IPS-20b (cell line): ENCODE data around the gene PIP4K2C.
"Not testable (repeated sequence)": the region's sequence is repeated elsewhere in the genome, so short reads cannot be mapped to it uniquely, and the experiment has no call there.

Experiments
- H3K27ac ChIP-seq: one replicate; pipeline ENCODE4 v1.5.1; 2013; ENCODE audit warnings: low read length
- H3K27me3 ChIP-seq: 2 replicates; pipeline ENCODE4 v1.6.1; 2013; ENCODE audit warnings: mild to moderate bottlenecking, low read length, inconsistent platforms; ENCODE audit not compliant: insufficient read depth
- H3K36me3 ChIP-seq: 2 replicates; pipeline ENCODE4 v1.6.1; 2013; ENCODE audit warnings: low read depth, mild to moderate bottlenecking, inconsistent platforms, low read length, moderate library complexity; ENCODE audit not compliant: insufficient read depth
- H3K4me1 ChIP-seq: 2 replicates; pipeline ENCODE4 v1.6.1; 2013; ENCODE audit warnings: mild to moderate bottlenecking, control low read depth, inconsistent platforms, low read length, moderate library complexity; ENCODE audit not compliant: insufficient read depth
- H3K4me3 ChIP-seq: 2 replicates; pipeline ENCODE4 v1.5.1; 2013; ENCODE audit warnings: mild to moderate bottlenecking, low read length, inconsistent platforms
- H3K9ac ChIP-seq: 2 replicates; pipeline ENCODE4 v1.6.1; 2013; ENCODE audit warnings: low read depth, mild to moderate bottlenecking, inconsistent platforms, low read length, moderate library complexity
- H3K9me3 ChIP-seq: 2 replicates; pipeline ENCODE4 v1.6.1; 2013; ENCODE audit warnings: mild to moderate bottlenecking, low read depth, low read length, inconsistent platforms; ENCODE audit not compliant: insufficient read depth

PIP4K2C gene

DNA sequence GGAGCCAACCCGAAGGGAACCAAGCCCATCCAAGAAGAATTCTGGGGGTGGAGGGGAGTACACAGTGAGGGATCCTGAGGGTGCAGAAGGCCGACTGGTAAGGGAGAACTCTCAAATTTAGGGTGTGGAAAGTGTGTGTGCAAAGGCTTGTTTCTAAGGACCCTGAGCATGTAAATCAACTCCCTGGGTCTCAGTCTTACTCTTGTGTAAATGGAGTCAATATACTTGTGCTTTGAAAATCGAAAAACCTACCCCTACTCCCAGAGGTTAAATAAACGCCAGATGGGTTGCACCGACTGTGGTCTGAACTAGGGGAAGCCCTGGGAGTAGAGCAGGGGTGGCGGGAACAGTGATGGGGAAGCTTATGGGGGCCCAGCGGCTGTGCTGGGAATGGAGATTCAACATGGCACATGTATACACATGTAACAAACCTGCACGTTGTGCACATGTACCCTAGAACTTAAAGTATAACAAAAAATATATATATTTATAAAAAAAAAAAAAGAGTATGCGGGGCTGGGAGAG lies 36.0 kb downstream of the PIP4K2C start:
- no peak overlapping the region for H3K9ac ChIP-seq
- H3K36me3 ChIP-seq: no peaks in the 10 kb centered on the region
- no peak overlapping the region for H3K27ac ChIP-seq
- peaks cover 100% of the 10 kb centered on the region for H3K27me3 ChIP-seq
- H3K4me1 ChIP-seq: peaks cover 5% of the 10 kb centered on the region; the same call in 1 of the 2 replicates
- H3K9me3 ChIP-seq: no peaks in the 10 kb centered on the region
- H3K4me3 ChIP-seq: no peak overlapping the region

GRCh38 chr12:57627501-57628279 lies 36.7 kb downstream of the PIP4K2C start:
- Histone ChIP-seq H3K27me3 (peaks cover 100% of the 10 kb centered on the region), H3K9ac (no peak overlapping the region), H3K4me1 (peaks cover 5% of the 10 kb centered on the region; the same call in 1 of the 2 replicates), H3K4me3 (peak overlapping the region; percentile 49; the same call in 1 of the 2 replicates), H3K36me3 (no peaks in the 10 kb centered on the region), H3K27ac (no peak overlapping the region), H3K9me3 (no peaks in the 10 kb centered on the region)

GRCh38 chr12:57628280-57629191 lies 37.5 kb downstream of the PIP4K2C start:
- H3K27me3 ChIP-seq: peaks cover 100% of the 10 kb centered on the region

DNA sequence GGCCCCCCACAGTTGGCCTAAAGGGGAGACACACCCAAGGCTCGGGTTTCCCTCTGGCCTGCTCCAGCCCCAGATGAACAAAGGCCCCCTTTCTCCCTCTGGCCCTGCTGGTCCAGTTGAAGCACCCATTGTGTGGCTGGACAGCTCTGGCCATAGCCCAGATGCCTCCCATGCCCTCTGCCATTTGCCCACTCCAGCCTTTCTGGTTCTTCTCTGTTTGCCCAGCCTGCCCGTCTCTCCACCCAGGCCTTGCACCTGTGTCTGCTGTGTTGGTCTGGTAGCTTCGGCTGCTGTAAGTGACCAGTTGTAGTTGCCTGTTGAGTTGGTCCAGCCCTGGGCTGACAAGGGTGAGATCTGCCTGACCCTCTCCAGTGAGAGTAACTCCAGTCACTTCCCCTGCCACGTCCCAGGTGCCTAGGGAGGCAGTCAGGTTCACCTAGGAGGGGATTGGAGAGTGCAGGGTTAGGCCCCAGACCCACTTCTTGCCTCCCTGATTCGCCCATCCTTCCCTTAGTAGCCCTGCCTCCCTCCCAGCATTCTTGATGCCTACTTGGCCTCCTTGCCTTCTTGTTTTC lies 39.0 kb downstream of the PIP4K2C start:
- peaks cover 10% of the 10 kb centered on the region; the same call in 1 of the 2 replicates for H3K4me1 ChIP-seq
- H3K27ac ChIP-seq: no peak overlapping the region
- H3K27me3 ChIP-seq: peaks cover 99% of the 10 kb centered on the region
- no peaks in the 10 kb centered on the region for H3K36me3 ChIP-seq
- H3K9me3 ChIP-seq: no peaks in the 10 kb centered on the region
- no peak overlapping the region for H3K9ac ChIP-seq
- no peak overlapping the region for H3K4me3 ChIP-seq

More at GRCh38 chr12:57628280-57629191, 37.5 kb downstream of the PIP4K2C start:
- no peak overlapping the region for H3K27ac ChIP-seq
- no peak overlapping the region for H3K9ac ChIP-seq
- no peaks in the 10 kb centered on the region for H3K9me3 ChIP-seq
- H3K4me1 ChIP-seq: peaks cover 9% of the 10 kb centered on the region; the same call in 1 of the 2 replicates
- no peaks in the 10 kb centered on the region for H3K36me3 ChIP-seq
- H3K4me3 ChIP-seq: peak overlapping the region; percentile 49; the same call in 1 of the 2 replicates

GRCh38 chr12:57630891-57631433 lies 40.0 kb downstream of the PIP4K2C start:
- Histone ChIP-seq H3K36me3 (no peaks in the 10 kb centered on the region), H3K27ac (no peak overlapping the region), H3K4me3 (no peak overlapping the region), H3K4me1 (peaks cover 10% of the 10 kb centered on the region; the same call in 1 of the 2 replicates), H3K9ac (no peak overlapping the region), H3K9me3 (no peaks in the 10 kb centered on the region), H3K27me3 (peaks cover 97% of the 10 kb centered on the region)

DNA sequence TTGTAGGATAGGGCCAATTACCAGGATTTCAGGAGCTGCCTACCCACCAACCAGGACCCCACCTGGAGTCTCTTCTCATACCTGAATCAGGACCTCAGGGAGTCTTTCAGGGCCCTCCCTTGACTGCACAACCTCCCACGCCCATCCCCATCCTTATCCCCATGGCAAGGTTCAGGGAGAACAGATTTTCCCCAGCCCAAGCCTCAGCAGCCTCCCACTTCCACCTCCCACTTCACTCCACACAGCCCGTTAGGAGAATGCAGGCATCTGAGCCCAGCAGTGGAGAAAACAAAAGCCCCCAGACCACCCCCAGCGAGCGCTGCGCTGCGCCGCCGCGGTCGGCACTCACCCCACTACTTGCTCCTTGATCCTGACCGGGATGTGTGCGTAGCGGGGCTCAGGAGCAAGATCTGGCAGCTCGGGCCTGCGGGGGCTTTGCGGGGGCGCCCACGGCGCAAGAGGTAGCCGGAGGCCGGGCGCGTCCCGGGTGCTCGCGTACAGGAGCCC lies 40.6 kb downstream of the PIP4K2C start:
- Histone ChIP-seq H3K36me3 (no peaks in the 10 kb centered on the region), H3K4me3 (peak overlapping the region; percentile 66), H3K27me3 (peaks cover 90% of the 10 kb centered on the region), H3K9me3 (no peaks in the 10 kb centered on the region), H3K4me1 (peaks cover 10% of the 10 kb centered on the region; the same call in 1 of the 2 replicates), H3K27ac (no peak overlapping the region), H3K9ac (no peak overlapping the region; the same call in 1 of the 2 replicates)

DNA sequence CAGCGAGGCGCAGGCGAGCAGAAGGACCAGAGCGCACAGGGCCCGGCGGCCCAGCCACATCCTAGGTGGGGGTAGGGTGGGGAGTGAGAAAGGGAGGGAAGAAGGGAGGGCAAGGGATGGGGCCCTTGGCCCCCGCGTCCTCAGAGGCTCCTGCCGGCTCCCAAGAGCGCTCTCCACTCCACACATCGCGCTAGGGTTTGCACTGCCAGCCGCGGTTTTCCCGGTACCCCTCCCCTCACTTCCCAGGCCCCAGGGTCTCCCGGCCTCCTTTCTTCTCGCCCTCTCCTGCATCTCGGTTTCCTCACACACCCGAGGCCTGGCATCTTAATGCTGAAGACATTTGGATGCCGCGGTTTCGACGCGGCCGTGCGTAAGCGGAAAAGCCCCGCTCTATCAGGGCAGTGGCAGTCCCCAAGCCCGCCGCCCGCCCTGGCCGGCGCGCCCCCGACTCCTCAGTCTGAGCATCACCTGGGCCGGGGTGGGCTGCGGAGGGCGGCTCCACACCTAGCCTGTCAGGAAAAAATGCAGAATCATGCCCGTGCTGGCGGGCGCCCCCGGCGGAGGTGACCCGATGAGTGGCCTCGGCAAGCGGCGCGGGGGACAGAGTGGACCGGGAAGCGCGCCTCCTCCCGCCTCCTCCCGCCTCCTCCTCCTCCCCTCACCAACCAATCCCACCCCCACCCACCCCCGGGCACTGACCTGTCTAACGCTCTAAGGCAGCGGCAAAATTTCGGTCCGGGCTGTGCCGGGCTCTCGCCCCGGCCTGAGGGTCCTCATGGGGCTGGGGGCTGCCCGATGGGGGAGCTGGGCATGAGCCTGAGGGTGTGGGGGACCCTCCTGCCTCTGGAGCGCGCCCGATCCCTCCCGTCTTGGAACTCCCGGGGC lies 41.3 kb downstream of the PIP4K2C start:
- Histone ChIP-seq H3K36me3 (no peaks in the 10 kb centered on the region), H3K27ac (no peak overlapping the region), H3K4me3 (peak overlapping the region; percentile 66), H3K4me1 (peaks cover 10% of the 10 kb centered on the region; the same call in 1 of the 2 replicates), H3K9ac (no peak overlapping the region; the same call in 1 of the 2 replicates), H3K27me3 (peaks cover 83% of the 10 kb centered on the region), H3K9me3 (no peaks in the 10 kb centered on the region)

DNA sequence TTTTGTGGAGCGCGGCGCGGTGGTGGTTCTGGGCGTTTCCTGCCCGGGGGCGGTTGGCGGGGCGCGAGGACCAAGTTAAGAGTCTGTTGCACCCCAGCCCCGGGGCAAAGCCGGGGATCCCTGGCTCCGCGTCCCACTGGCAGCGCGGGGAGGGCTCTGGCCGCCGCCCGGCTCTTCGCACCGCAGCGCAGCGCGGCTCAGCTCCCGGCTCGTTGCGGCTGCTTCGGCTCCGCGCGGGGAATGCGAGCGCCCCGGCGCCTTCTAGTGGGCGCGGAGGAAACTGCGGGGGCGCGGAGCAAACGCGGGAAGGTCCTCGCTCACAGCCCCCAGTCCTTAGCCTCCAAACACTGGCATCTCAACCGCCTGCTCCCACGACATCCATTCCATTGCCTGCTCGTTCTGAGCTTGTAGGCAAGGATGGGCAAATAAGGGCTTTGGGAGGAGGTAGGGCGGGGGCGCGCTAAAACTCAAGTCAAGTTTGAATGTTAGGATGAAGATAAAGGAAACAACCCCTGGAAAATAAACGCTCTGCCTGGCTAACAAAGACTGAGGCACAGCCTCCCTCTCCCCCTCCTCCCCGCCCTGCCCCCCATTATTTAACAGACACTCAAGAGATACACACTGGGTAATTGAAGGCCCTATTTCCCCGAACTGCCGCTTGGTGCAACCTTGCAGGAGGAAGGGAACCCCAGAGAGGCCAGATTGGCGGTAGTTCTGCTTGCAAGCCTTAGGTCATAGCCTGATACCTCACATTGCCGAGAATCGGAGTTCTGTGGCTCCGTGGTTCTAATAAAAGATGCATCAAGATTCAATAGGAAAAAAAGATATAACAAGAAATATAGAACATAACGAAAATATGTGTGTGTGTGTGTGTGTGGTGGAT lies 42.2 kb downstream of the PIP4K2C start, which contains the start of gene B4GALNT1:
B4GALNT1 (minus strand) TSS at position 244 of the 883 bp plus-strand sequence. CDS start 1,069 bp downstream, outside the sequence.
- peaks cover 74% of the 10 kb centered on the region for H3K27me3 ChIP-seq
- H3K9me3 ChIP-seq: no peaks in the 10 kb centered on the region
- H3K27ac ChIP-seq: no peak within 1 kb of the TSS
- H3K9ac ChIP-seq: no peak within 1 kb of the TSS; the same call in 1 of the 2 replicates
- H3K36me3 ChIP-seq: no peaks in the 10 kb centered on the region
- peak within 1 kb of the TSS; percentile 66 for H3K4me3 ChIP-seq
- H3K4me1 ChIP-seq: peaks cover 7% of the 10 kb centered on the region; the same call in 1 of the 2 replicates

DNA sequence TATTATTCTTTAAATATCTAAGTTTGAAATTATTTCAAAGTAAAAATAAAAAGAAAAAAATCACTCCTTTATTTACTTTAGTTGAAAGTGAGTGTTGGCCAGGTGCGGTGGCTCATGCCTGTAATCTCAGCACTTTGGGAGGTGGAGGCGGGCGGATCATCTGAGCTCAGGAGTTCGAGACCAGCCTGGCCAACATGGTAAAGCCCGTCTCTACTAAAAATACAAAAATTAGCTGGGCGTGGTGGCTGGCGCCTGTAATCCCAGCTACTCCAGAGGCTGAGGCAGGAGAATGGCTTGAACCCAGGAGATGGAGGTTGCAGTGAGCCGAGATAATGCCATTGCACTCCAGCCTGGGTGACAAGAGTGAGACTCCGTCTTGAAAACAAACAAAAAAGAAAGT lies 45.7 kb downstream of the PIP4K2C start:
- not testable (repeated sequence) for H3K36me3 ChIP-seq, H3K4me3 ChIP-seq, H3K9me3 ChIP-seq, H3K9ac ChIP-seq, H3K27ac ChIP-seq
- Histone ChIP-seq H3K4me1 (peaks cover 11% of the 10 kb centered on the region; the same call in 1 of the 2 replicates), H3K27me3 (peaks cover 39% of the 10 kb centered on the region)
